RPMI8226 (cell line): ENCODE results near the gene GPR158.

Source experiments
- DNase-seq: peaks from one replicate; pipeline ENCODE4 v3.0.0-alpha.2; 2015

GPR158 gene

GRCh38 chr10:25509151-25509550, 334.4 kb downstream of the GPR158 start:
- DNase-seq, result no peak

DNA sequence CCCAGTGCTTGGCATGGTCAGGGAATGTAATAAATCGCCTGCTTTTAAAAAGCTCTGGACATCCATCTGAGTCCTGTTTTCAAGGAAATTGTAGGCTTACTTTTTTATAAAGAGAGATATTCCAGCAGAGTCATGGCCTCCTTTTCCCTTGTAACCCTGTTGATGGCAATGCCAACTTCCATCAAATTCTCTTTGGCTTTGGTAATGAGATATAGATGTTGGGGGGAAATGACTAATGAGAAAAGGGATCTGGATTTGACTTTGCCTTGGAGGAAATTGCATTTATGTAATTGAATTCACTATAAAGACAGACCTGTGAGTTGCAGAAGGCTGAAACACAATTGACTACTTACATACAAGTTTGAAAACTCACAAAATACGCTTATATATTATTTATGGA, 347.5 kb downstream of the GPR158 start:
- no peak for DNase-seq

DNA sequence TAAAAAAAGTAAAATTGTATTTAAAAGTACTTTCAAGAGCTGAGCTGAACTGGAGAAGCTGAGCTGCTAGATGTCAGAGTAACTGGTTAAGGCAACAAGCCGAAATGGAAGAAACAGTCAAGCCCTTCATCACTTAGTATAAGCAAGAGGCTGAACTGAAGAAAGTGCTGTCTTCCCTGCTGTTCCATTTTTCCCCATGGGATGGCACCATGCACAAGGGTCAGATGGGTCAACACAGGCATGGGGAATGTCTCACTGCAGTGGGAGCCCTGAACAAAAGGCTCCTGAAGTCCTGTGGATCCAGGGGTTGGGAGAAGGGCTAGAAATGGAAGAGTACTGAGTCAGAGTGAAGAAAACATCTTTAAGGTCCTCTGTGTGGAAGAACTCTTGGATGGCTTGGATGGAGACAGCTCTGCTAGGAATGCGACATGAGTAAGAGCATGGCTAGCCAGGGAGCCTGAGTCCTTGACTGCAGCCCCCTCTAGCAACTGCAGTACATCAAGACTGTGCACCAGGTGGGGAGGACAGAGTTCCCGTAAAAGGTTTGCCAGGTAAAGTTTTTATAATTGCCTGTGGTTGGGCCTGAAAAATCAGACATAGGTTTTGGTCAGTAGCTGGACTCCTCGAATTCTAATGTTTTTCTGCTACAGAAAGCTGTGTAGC, 348.3 kb downstream of the GPR158 start:
- DNase-seq, result no peak

- DNase-seq, result no peak
Measured at GRCh38 chr10:25530306-25530705, 355.5 kb downstream of the GPR158 start.

DNA sequence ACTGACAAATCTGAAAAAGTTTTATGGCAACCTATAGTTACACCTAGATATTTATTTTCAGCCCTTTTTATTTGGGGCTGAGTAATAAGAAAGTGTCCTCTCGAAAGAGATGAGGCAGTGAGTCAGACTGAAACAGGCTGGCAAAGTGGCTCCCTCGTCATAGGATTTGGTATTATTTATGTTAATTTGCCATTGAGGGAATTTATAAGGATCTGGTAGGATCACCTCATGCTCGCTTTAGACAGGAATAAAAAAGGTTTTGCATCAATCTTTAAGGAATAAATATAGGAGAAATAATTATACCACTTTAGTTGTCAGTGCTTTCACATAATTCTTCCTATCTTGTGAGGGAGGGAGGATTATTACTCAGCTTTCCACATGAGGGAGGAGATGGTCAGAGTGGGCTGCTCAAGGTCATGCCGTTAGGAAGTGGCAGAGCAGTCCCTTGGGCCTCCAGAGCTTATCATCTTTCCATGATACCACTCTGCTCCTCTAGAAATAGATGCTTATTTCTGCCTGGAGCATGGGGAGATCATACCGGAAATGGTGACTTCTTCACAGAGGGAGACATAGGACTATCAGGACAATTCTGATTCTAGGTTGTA, 356.8 kb downstream of the GPR158 start:
- DNase-seq, result no peak

DNA sequence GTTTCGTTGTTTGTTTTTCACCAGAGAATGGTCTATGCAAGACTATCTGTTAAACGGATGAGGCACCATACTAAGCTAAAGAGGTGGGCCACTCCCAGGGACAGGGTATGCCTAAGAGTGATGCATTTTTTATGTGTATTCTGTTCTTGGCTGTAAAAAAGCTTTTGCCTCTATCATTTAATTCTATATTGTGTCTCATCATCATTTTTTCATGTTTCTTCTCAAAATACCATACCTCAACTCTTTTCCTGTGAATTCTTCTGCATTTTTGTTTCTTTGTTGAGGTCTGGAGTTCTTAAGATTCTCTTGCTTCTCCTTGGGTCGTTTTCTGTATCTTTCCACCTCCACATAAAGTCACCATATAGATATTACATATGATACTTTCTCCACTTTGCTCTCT, 357.4 kb downstream of the GPR158 start:
- no peak for DNase-seq

DNA sequence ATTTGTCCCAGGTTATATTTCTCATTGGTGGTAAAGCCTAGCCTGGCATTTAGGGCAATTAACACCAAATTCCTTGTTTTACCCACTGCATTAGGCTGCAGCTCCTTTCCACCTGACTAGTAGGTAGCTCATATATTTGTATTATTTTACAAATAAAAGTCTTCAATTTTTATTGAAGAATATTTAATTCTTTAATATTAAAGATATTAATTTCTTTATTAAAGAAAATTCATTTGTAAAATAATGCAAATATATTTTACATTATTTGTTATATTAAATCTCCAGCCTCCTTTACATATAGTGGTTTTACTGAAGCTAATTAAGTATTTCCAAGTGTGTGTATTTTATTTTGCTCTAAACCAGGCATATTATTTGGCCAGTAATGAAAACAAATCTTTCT, 361.2 kb downstream of the GPR158 start:
- DNase-seq, result no peak

- no peak for DNase-seq
Measured at GRCh38 chr10:25547382-25547781, 372.6 kb downstream of the GPR158 start.

- no peak for DNase-seq
Measured at GRCh38 chr10:25552283-25552919, 377.6 kb downstream of the GPR158 start.

- DNase-seq, result no peak
Measured at GRCh38 chr10:25555865-25556264, 381.1 kb downstream of the GPR158 start.

GRCh38 chr10:25556457-25556856, 381.7 kb downstream of the GPR158 start:
- DNase-seq, result peak; percentile 2

DNA sequence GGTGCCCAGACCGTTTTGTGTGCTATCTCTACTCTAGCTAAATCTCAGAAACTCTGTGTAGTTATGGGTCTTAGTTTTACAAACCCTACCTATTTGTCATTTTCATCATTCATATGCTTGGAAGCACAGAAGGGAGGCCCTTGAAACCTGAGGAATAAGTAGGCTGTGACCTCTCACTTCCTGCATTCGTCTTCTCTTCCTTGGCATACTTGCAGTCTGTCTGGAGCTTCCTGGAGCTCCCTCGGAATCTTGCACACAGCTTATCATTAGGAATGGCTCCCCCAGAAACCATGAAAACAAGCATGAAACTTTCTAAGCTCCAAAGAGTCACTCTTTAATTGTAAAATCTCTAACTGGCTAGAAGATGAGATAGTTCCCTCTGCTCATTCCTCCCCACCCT, 382.3 kb downstream of the GPR158 start:
- DNase-seq, result no peak

DNA sequence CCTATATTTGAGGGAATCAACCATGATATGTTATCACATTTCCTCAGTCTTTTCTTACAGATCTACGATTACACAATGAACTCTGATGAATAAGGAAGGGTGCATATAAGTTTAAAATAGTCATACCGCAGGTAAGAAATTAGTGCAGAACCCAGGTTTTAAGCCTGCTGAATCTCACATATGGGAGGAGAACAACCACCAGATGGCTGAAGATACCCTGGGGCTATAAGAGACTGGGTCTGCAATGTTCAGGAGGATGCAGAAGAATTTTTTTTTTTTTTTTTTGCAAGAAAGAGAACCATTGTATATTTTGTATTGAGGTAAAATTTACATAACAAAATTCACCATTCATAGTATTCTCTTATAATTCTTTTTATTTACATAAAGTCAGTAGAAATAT, 387.0 kb downstream of the GPR158 start:
- no peak for DNase-seq

- DNase-seq, result no peak
Measured at GRCh38 chr10:25562547-25562946, 387.7 kb downstream of the GPR158 start.

GRCh38 chr10:25564351-25564750, 389.6 kb downstream of the GPR158 start:
- DNase-seq, result no peak

DNA sequence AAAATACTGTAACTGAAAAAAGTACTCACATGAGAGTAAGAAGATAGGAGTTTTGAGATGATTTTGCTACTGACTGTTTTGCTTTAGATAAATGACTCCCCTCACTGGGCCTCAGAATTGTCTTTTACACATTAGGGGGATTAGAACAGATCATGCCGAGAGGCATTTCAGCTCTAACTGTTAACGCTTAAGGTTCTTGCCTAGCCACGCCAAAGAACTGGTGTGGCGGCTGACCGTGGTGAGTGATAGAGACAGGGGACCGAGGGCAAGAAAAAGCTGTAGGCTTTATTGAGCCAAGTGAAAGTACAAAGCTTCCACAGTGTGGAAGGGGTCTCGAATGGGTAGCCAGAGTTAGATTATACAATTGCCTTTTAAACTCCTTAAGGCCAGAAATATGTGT, 390.8 kb downstream of the GPR158 start:
- DNase-seq, result no peak

- DNase-seq, result no peak
Measured at GRCh38 chr10:25573316-25573715, 398.5 kb downstream of the GPR158 start.

- peak; percentile 65 for DNase-seq
Measured at GRCh38 chr10:25575343-25575742, 400.5 kb downstream of the GPR158 start.

DNA sequence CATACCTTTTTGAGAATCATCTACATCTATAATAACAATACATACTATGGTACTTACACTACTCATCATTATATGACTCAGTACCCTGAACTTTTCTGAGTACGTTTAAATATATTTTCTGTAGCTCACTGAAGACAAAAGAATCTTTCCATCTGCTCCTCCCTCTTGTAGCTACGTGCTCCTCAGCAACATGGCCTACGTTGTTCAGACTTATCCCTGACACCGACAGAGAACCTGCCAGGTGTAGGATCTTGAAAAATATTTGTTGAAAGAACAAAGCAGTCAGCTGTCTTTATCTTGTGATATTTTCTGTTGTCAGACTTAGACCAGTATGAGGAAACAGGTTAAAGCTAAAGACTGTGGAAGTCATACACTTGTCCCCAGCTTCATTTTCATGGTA, 403.3 kb downstream of the GPR158 start:
- DNase-seq, result no peak

GRCh38 chr10:25582961-25583360, 408.2 kb downstream of the GPR158 start:
- no peak for DNase-seq

GRCh38 chr10:25600651-25601050, 425.9 kb downstream of the GPR158 start:
- no peak for DNase-seq

GRCh38 chr10:25604591-25604990, 429.8 kb downstream of the GPR158 start:
- no peak for DNase-seq

DNA sequence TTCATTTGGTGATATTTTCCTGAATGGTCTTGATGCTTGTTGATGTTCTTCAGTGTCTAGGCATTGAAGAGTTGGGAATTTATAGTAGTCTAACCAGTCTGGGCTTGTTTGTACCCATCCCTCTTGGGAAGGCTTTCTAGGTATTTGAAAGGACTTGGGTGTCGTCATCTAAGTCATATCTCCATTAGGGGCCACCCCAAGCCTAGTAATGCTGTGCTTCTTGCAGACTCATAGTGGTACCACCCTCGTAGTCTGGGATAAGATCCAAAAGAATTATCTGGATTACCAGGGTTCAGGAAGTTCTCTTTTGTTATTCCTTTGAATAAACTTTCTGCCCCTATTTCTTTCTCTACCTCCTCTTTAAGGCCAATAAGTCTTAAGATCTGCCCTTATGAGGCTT, 439.9 kb downstream of the GPR158 start:
- DNase-seq, result no peak

GRCh38 chr10:25615926-25616325, 441.1 kb downstream of the GPR158 start:
- no peak for DNase-seq
